ENCODE data around the gene TMEM72.

DNA sequence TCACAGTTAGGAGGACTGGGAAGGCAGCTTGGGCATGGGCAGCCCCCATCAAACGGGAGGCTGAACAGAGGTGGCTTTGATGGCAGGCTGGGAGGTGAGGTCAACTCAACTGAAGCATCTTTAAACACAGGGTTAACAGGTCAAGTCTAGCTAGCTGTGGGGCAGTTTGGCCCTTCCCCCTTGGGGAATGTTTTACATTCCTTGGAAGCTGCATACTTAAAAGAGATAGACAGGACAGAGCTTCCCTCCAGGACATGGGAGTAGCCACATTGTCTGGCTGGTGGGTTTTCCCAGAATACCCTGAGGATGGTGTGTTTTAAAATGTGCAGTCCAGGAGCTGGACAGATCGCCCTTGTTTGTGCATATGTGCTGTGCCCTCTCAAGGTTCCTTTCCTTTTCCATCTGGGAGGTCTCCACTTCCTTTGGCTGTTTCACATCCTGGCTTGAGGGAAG, 41.7 kb downstream of the TMEM72 start:
- TF ChIP-seq ZNF672 (CRISPR knock-in tag; IDR thresholded peaks at IDR 0.05) (no peak), EZH2 (conservative IDR thresholded peaks at IDR 0.05; ENCODE audit: low read depth, low read length) (no peak), SRSF1 (optimal IDR thresholded peaks at IDR 0.05; ENCODE audit: low read depth, low read length) (no peak), POLR2AphosphoS2 (IDR thresholded peaks at IDR 0.05; ENCODE audit: low read depth, low read length) (no peak), KLF15 (CRISPR knock-in tag; IDR thresholded peaks at IDR 0.05; ENCODE audit: borderline replicate concordance) (no peak), POLR2A (IDR thresholded peaks at IDR 0.05; ENCODE audit: insufficient read depth in 1 of 2, low read depth in 2 of 2, low read length in 2 of 2) (0 out of 4 replicates have a peak, but pooled peaks of 1 of the 2 experiments have one; percentile 24), XRCC5 (optimal IDR thresholded peaks at IDR 0.05; ENCODE audit: low read length) (peak; percentile 15), CEBPB (IDR thresholded peaks at IDR 0.05; ENCODE audit: borderline replicate concordance, low read depth, low read length) (no peak), CEBPG (CRISPR knock-in tag; IDR thresholded peaks at IDR 0.05) (no peak; the same call in 1 of the 2 replicates), MEF2D (CRISPR knock-in tag; IDR thresholded peaks at IDR 0.05) (no peak), IRF2 (CRISPR knock-in tag; IDR thresholded peaks at IDR 0.05) (0 out of 2 replicates have a peak, but pooled peaks have one; percentile 18), ZBTB7A (CRISPR knock-in tag; IDR thresholded peaks at IDR 0.05) (no peak), ZBTB40 (IDR thresholded peaks at IDR 0.05) (no peak), ZBTB40 (CRISPR knock-in tag; IDR thresholded peaks at IDR 0.05) (no peak), RBM22 (optimal IDR thresholded peaks at IDR 0.05; ENCODE audit: low read length) (no peak)
